RWPE1 (cell line): ENCODE results near the gene HMCN2.

Source experiments
- CTCF ChIA-PET: fragments of 350-600 bp; sonication (Branson Sonifier 250); formaldehyde crosslinking; extraction: SDS; loops from one replicate; lab custom pipeline; 2021; lab: Yijun Ruan, JAX
- POLR2A ChIA-PET: fragments of 400-600 bp; formaldehyde crosslinking; extraction: SDS; loops from one replicate; lab custom pipeline; 2020; ENCODE audit warnings: antibody characterized with exemption; ENCODE audit not compliant: low non-redundant PET; lab: Yijun Ruan, JAX
- DNase-seq: peaks from one replicate; pipeline ENCODE4 v3.0.0; 2012; ENCODE audit warnings: low spot score
- H3K27ac ChIP-seq: fragments of 450-650 bp; 2 replicates; pipeline ENCODE4 v1.5.1; 2017
- CTCF ChIP-seq: fragments of 450-650 bp; conservative IDR thresholded peaks from 2 replicates; pipeline ENCODE4 v1.5.1; 2017; ENCODE audit warnings: low read depth, mild to moderate bottlenecking

Gene HMCN2

GRCh38 chr9:130232899-130233586 lies 32.5 kb upstream of the HMCN2 start:
- DNase-seq: no peak
- POLR2A ChIA-PET: no interaction called here
- TF ChIP-seq CTCF: no peak
- CTCF ChIA-PET: interaction anchor here (0.6 kb wide), 1 partner anchor 609 kb away, joined by 4 read pairs; no protein-coding TSS in a partner anchor
- peak overlapping the region; percentile 70; the same call in 1 of the 2 replicates for H3K27ac ChIP-seq

GRCh38 chr9:130233587-130233945 lies 32.0 kb upstream of the HMCN2 start:
- H3K27ac ChIP-seq: peak overlapping the region; percentile 70
- ChIA-PET POLR2A (no interaction called here), CTCF (no interaction called here)
- no peak for DNase-seq
- no peak for TF ChIP-seq CTCF

- TF ChIP-seq CTCF: no peak
- H3K27ac ChIP-seq: peak overlapping the region; percentile 70
- POLR2A ChIA-PET: no interaction called here
- CTCF ChIA-PET: interaction anchor here (0.6 kb wide), 2 partner anchors 407 to 903 kb away, joined by 3 read pairs; no protein-coding TSS in a partner anchor
- no peak for DNase-seq
Observed at GRCh38 chr9:130234340-130235260, 31.0 kb upstream of the HMCN2 start.

GRCh38 chr9:130235558-130236435 lies 29.8 kb upstream of the HMCN2 start:
- peak; percentile 77 for DNase-seq
- CTCF ChIA-PET: interaction anchor here (0.6 to 1.9 kb wide), 33 partner anchors 9 to 902 kb away, joined by 3 to 30 read pairs (median 4); partner anchors contain the start of gene HMCN2
- TF ChIP-seq CTCF: peak; percentile 100
- POLR2A ChIA-PET: no interaction called here
- H3K27ac ChIP-seq: peak overlapping the region; percentile 70

GRCh38 chr9:130236436-130236985 lies 29.0 kb upstream of the HMCN2 start:
- POLR2A ChIA-PET: no interaction called here
- no peak for DNase-seq
- CTCF ChIA-PET: interaction anchor here (0.6 to 1.9 kb wide), 33 partner anchors 10 to 941 kb away, joined by 3 to 30 read pairs (median 4); partner anchors contain the start of gene HMCN2
- peak; percentile 2; the same call in 1 of the 2 replicates for TF ChIP-seq CTCF
- H3K27ac ChIP-seq: peak overlapping the region; percentile 70
